Endothelial cell of umbilical vein (primary cell): ENCODE results near the gene TMEFF2. TPM values are rescaled to one million over a fixed set of nuclear protein-coding genes. Genes with fewer than 3 reads are reported as not detected.

ENCODE experiments used
- BruUV-seq: library from RNA; stranded (reverse); fragments of 400-500 nt; replicated peaks from 2 replicates; lab custom pipeline; 2021; lab: Mats Ljungman, UMichigan
- CTCF ChIA-PET: fragments of 300-600, 350-600 bp; sonication (Branson Sonifier 250); formaldehyde crosslinking; loops from one replicate; lab custom pipeline; 2021; ENCODE audit warnings: antibody characterized with exemption, inconsistent platforms; lab: Charles Lee
- POLR2A ChIA-PET: fragments of 300-600, 350-600 bp; sonication (Branson Sonifier 250); formaldehyde crosslinking; loops from one replicate; lab custom pipeline; 2021; ENCODE audit warnings: antibody characterized with exemption, inconsistent platforms; lab: Charles Lee
- DNase-seq: peaks from one replicate; pipeline ENCODE4 v3.0.0-alpha.2; 2011; ENCODE audit warnings: low read depth, low spot score
- FAIRE-seq: peaks from 2 replicates; lab custom pipeline; 2011; peaks lifted over from hg19 to GRCh38; lab: Jason Lieb, UNC
- H2AFZ ChIP-seq: 2 replicates; pipeline ENCODE4 v1.6.0; 2012; ENCODE audit warnings: low read depth, low read length, control low read depth, inconsistent platforms
- H3K27ac ChIP-seq: 2 replicates; pipeline ENCODE4 v1.5.1; 2011; ENCODE audit warnings: low read depth, mild to moderate bottlenecking, control low read depth, low read length, moderate library complexity; ENCODE audit not compliant: insufficient read depth
- H3K27me3 ChIP-seq, 2 experiments: 2 replicates each; pipeline versions ENCODE4 v1.6.0 to v1.6.1; 2011; ENCODE audit warnings: low read length in 2 of 2, mixed read lengths in 1 of 2; ENCODE audit not compliant: control insufficient read depth in 2 of 2, insufficient read depth in 2 of 2
- H3K36me3 ChIP-seq, 2 experiments: 2 replicates in 1 of 2; 3 replicates in 1 of 2; pipeline ENCODE4 v1.5.1; 2011; ENCODE audit warnings: low read length in 2 of 2, mild to moderate bottlenecking in 1 of 2, moderate library complexity in 1 of 2; ENCODE audit not compliant: control insufficient read depth in 2 of 2, insufficient read depth in 2 of 2; ENCODE audit errors: extremely low read depth in 1 of 2
- H3K4me1 ChIP-seq: 3 replicates; pipeline ENCODE4 v1.5.1; 2011; ENCODE audit warnings: mild to moderate bottlenecking, low read length; ENCODE audit not compliant: control insufficient read depth, insufficient read depth; ENCODE audit errors: extremely low read depth
- H3K4me2 ChIP-seq: 2 replicates; pipeline ENCODE4 v1.6.1; 2011; ENCODE audit warnings: low read length, control low read depth, mixed read lengths; ENCODE audit not compliant: insufficient read depth
- H3K4me3 ChIP-seq, 3 experiments: fragments of 200-600 bp in 1 of 3; sonication (generic), shearing (Covaris generic) in 1 of 3; replicated peaks in 1 of 3; 2 replicates each; pipeline ENCODE4 v1.5.1; 2011 to 2016; ENCODE audit warnings: control low read depth in 3 of 3, low read length in 3 of 3, mild to moderate bottlenecking in 2 of 3, inconsistent platforms in 1 of 3, low read depth in 1 of 3, moderate library complexity in 1 of 3; ENCODE audit not compliant: insufficient read depth in 1 of 3
- H3K79me2 ChIP-seq: 2 replicates; pipeline ENCODE4 v1.6.0; 2012; ENCODE audit warnings: low read length, inconsistent platforms; ENCODE audit not compliant: control insufficient read depth, insufficient read depth
- H3K9ac ChIP-seq: replicated peaks from 2 replicates; pipeline ENCODE3; 2011; ENCODE audit warnings: low read length, control low read depth; ENCODE audit not compliant: insufficient read depth; ENCODE audit errors: extremely low read depth
- H3K9me1 ChIP-seq: replicated peaks from 3 replicates; pipeline ENCODE4 v1.6.0; 2011; ENCODE audit warnings: mild to moderate bottlenecking, low read length; ENCODE audit not compliant: control insufficient read depth, insufficient read depth; ENCODE audit errors: extremely low read depth
- H3K9me3 ChIP-seq: replicated peaks from 2 replicates; pipeline ENCODE4 v1.5.1; 2012; ENCODE audit warnings: low read length, inconsistent platforms; ENCODE audit not compliant: control insufficient read depth, insufficient read depth
- H4K20me1 ChIP-seq: replicated peaks from 2 replicates; pipeline ENCODE3; 2011; ENCODE audit warnings: mild to moderate bottlenecking, low read length; ENCODE audit not compliant: control insufficient read depth, insufficient read depth; ENCODE audit errors: extremely low read depth
- CTCF ChIP-seq, 2 donors: IDR thresholded peaks; 1 replicate in 1 of 2; 2 replicates in 1 of 2; pipeline ENCODE4 v1.5.1; 2011; ENCODE audit warnings: low read length in 2 of 2, mild to moderate bottlenecking in 2 of 2, moderate library complexity in 2 of 2, control low read depth in 1 of 2, inconsistent platforms in 1 of 2, low read depth in 1 of 2; ENCODE audit not compliant: insufficient read depth in 1 of 2; ENCODE audit errors: extremely low read depth in 1 of 2
- FOS ChIP-seq: IDR thresholded peaks from 2 replicates; pipeline ENCODE4 v1.6.1; 2011; ENCODE audit warnings: mild to moderate bottlenecking, low read length, moderate library complexity, borderline replicate concordance; ENCODE audit not compliant: insufficient read depth
- JUN ChIP-seq: IDR thresholded peaks from 2 replicates; pipeline ENCODE4 v1.6.1; 2011; ENCODE audit warnings: borderline replicate concordance, low read depth; ENCODE audit not compliant: insufficient read length, insufficient read depth
- MAX ChIP-seq: IDR thresholded peaks from 2 replicates; pipeline ENCODE4 v1.6.1; 2011; ENCODE audit not compliant: insufficient read depth, insufficient read length
- dilution Hi-C: fragments of 300-500 bp; cut with MboI; formaldehyde crosslinking; loops from one replicate; pipeline ENCODE4 v1.15.0; 2019; ENCODE audit warnings: low sequenced_read_pairs; ENCODE audit not compliant: extremely low pct_ligation_motif_present
- intact Hi-C: fragments of 100-400 bp; cut with micrococcal nuclease; formaldehyde crosslinking; loops from one replicate; pipeline ENCODE4 v1.10.0; 2022
- polyA plus RNA-seq, 4 experiments: library from polyadenylated mRNA; depleted of rRNA in 3 of 4; stranded (reverse) in 3 of 4; unstranded in 1 of 4; fragments of >200 nt; gene quantifications; 2 replicates each; pipeline versions ENCODE4 v1.2.1 to v1.2.3, GENCODE V29; 2011 to 2012; ENCODE audit warnings: missing spikeins in 1 of 4
- total RNA-seq: library from RNA; stranded (reverse); gene quantifications from 2 replicates; pipeline ENCODE4 v1.2.3, GENCODE V29; 2021

The TMEFF2 gene
- total and polyA plus RNA-seq, 2 donors (not counting 3 experiments of a cell fraction or from before 2014, with no cell fraction given) = 0.18 to 0.20 TPM

- Histone ChIP-seq H3K9me3 (no peaks in the 10 kb centered on the region), H3K9me1 (no peaks in the 10 kb centered on the region), H3K36me3 (no peaks in the 10 kb centered on the region), H3K27me3 (no peaks in the 10 kb centered on the region), H3K9ac (no peak overlapping the region), H3K4me2 (no peak overlapping the region), H4K20me1 (no peaks in the 10 kb centered on the region), H2AFZ (no peak overlapping the region), H3K79me2 (no peaks in the 10 kb centered on the region), H3K27ac (no peak overlapping the region), H3K4me1 (no peaks in the 10 kb centered on the region), H3K4me3 (no peak overlapping the region)
- DNase-seq (no peak), FAIRE-seq (no peak)
- dilution Hi-C loops = no loop called here
- TF ChIP-seq MAX = no peak
- no peak for TF ChIP-seq FOS
- TF ChIP-seq JUN = no peak
- no peak for TF ChIP-seq CTCF (IDR thresholded peaks at IDR 0.05; ENCODE audit: extremely low read depth in 1 of 2, insufficient read depth in 1 of 2, low read depth in 1 of 2, low read length in 2 of 2)
- CTCF ChIA-PET = interaction anchor here (1.2 to 1.5 kb wide), 2 partner anchors 10 to 12 kb away, joined by 4 to 5 read pairs; no protein-coding TSS in a partner anchor
- POLR2A ChIA-PET = no interaction called here
- intact Hi-C loops = no loop called here
- no TSS peak for BruUV-seq
Measured at GRCh38 chr2:192216336-192216735, 21.6 kb upstream of the TMEFF2 start.
